Trophoblast cell (in vitro differentiated cells and primary cell): ENCODE data around the gene NEB.
"Not testable (repeated sequence)": the region's sequence is repeated elsewhere in the genome, so short reads cannot be mapped to it uniquely, and the experiment has no call there.

Experiments
- DNase-seq, 2 donors: peaks; one replicate each; pipeline ENCODE4 v3.0.0-alpha.2; 2016
- H2AFZ ChIP-seq: 2 replicates; pipeline ENCODE4 v1.6.1; 2013; ENCODE audit warnings: low read length, moderate library complexity, mild to moderate bottlenecking; ENCODE audit not compliant: insufficient read depth, poor library complexity
- H2AK5ac ChIP-seq: 2 replicates; pipeline ENCODE4 v1.6.1; 2013; ENCODE audit warnings: mild to moderate bottlenecking, low read length
- H2BK120ac ChIP-seq: 2 replicates; pipeline ENCODE4 v1.6.1; 2013; ENCODE audit warnings: low read length, mild to moderate bottlenecking, moderate library complexity; ENCODE audit not compliant: insufficient read depth, poor library complexity
- H2BK12ac ChIP-seq: 2 replicates; pipeline ENCODE4 v1.6.1; 2013; ENCODE audit warnings: mild to moderate bottlenecking, low read length, moderate library complexity
- H2BK5ac ChIP-seq: 2 replicates; pipeline ENCODE4 v1.6.1; 2013; ENCODE audit warnings: low read length, low read depth, moderate library complexity, mild to moderate bottlenecking; ENCODE audit not compliant: poor library complexity
- H3K14ac ChIP-seq: 2 replicates; pipeline ENCODE4 v1.6.1; 2013; ENCODE audit warnings: mild to moderate bottlenecking, low read length
- H3K18ac ChIP-seq: 2 replicates; pipeline ENCODE4 v1.6.1; 2013; ENCODE audit warnings: mild to moderate bottlenecking, low read length
- H3K23ac ChIP-seq: 2 replicates; pipeline ENCODE4 v1.6.1; 2013; ENCODE audit warnings: low read length
- H3K27ac ChIP-seq: 2 replicates; pipeline ENCODE4 v1.5.1; 2013; ENCODE audit warnings: low read depth, mild to moderate bottlenecking, inconsistent platforms, low read length, moderate library complexity
- H3K27me3 ChIP-seq: 2 replicates; pipeline ENCODE4 v1.6.1; 2013; ENCODE audit warnings: inconsistent platforms, mild to moderate bottlenecking, low read length, moderate library complexity; ENCODE audit not compliant: insufficient read depth
- H3K36me3 ChIP-seq, 2 experiments: 1 replicate in 1 of 2; 2 replicates in 1 of 2; pipeline ENCODE4 v1.6.1; 2013; ENCODE audit warnings: low read length in 2 of 2, mild to moderate bottlenecking in 2 of 2, moderate library complexity in 1 of 2; ENCODE audit not compliant: insufficient read depth in 2 of 2, control insufficient read depth in 1 of 2
- H3K4ac ChIP-seq: 2 replicates; pipeline ENCODE4 v1.6.1; 2013; ENCODE audit warnings: low read depth, mild to moderate bottlenecking, low read length, moderate library complexity
- H3K4me1 ChIP-seq, 2 experiments: 1 replicate in 1 of 2; 2 replicates in 1 of 2; pipeline ENCODE4 v1.6.1; 2013; ENCODE audit warnings: low read length in 2 of 2, mild to moderate bottlenecking in 2 of 2, moderate library complexity in 1 of 2; ENCODE audit not compliant: insufficient read depth in 2 of 2, control insufficient read depth in 1 of 2
- H3K4me2 ChIP-seq: 2 replicates; pipeline ENCODE4 v1.6.1; 2013; ENCODE audit warnings: inconsistent platforms, mild to moderate bottlenecking, low read length, moderate library complexity
- H3K4me3 ChIP-seq: 2 replicates; pipeline ENCODE4 v1.5.1; 2013; ENCODE audit warnings: mild to moderate bottlenecking, low read depth, low read length, inconsistent platforms
- H3K79me1 ChIP-seq: one replicate; pipeline ENCODE4 v1.6.1; 2013; ENCODE audit warnings: low read length
- H3K79me2 ChIP-seq: 2 replicates; pipeline ENCODE4 v1.6.1; 2013; ENCODE audit warnings: low read length, mild to moderate bottlenecking; ENCODE audit not compliant: control insufficient read depth, insufficient read depth, poor library complexity
- H3K9ac ChIP-seq: 2 replicates; pipeline ENCODE4 v1.6.1; 2013; ENCODE audit warnings: mild to moderate bottlenecking, low read length
- H3K9me3 ChIP-seq: 2 replicates; pipeline ENCODE4 v1.6.1; 2013; ENCODE audit warnings: low read depth, mild to moderate bottlenecking, control low read depth, inconsistent platforms, low read length; ENCODE audit not compliant: insufficient read depth
- H4K12ac ChIP-seq: 2 replicates; pipeline ENCODE4 v1.6.1; 2013; ENCODE audit warnings: low read depth, mild to moderate bottlenecking, low read length, moderate library complexity
- H4K8ac ChIP-seq: 2 replicates; pipeline ENCODE4 v1.6.1; 2013; ENCODE audit warnings: low read depth, mild to moderate bottlenecking, low read length, moderate library complexity
- H4K91ac ChIP-seq: one replicate; pipeline ENCODE4 v1.6.1; 2013; ENCODE audit warnings: low read depth, mild to moderate bottlenecking, low read length, moderate library complexity
- WGBS: extraction: QIAGEN DNeasy Blood & Tissue Kit; methylation state at CpG from one replicate; pipeline ENCODE4 v1.1.7; 2013; ENCODE audit warnings: missing lambda C conversion rate; ENCODE audit not compliant: insufficient read length, insufficient coverage; ENCODE audit errors: extremely low coverage; 5-methylcytosine and 5-hydroxymethylcytosine counted together

Gene NEB

GRCh38 chr2:151650456-151650855, 83.8 kb downstream of the NEB start:
- no peaks in the 10 kb centered on the region for H3K27me3 ChIP-seq
- H3K9ac ChIP-seq: no peak overlapping the region
- no peak overlapping the region for H3K23ac ChIP-seq
- H2AFZ ChIP-seq: no peak overlapping the region
- no peak overlapping the region for H2BK5ac ChIP-seq
- H2AK5ac ChIP-seq: no peak overlapping the region
- H3K9me3 ChIP-seq: no peaks in the 10 kb centered on the region
- H3K4ac ChIP-seq: no peak overlapping the region
- DNase-seq: no peak
- H3K18ac ChIP-seq: no peak overlapping the region
- no peaks in the 10 kb centered on the region for H3K36me3 ChIP-seq
- no peak overlapping the region for H4K91ac ChIP-seq
- no peak overlapping the region for H2BK12ac ChIP-seq
- no peak overlapping the region for H3K14ac ChIP-seq
- no peak overlapping the region for H3K4me3 ChIP-seq
- H2BK120ac ChIP-seq: no peak overlapping the region
- H3K4me1 ChIP-seq: no peaks in the 10 kb centered on the region
- no peak overlapping the region for H4K12ac ChIP-seq
- H3K27ac ChIP-seq: no peak overlapping the region
- no CpG with 5 or more reads among the region's 3 CpGs for WGBS
- no peak overlapping the region for H4K8ac ChIP-seq
- H3K4me2 ChIP-seq: no peak overlapping the region
- no peaks in the 10 kb centered on the region for H3K79me2 ChIP-seq
- H3K79me1 ChIP-seq: no peaks in the 10 kb centered on the region

DNA sequence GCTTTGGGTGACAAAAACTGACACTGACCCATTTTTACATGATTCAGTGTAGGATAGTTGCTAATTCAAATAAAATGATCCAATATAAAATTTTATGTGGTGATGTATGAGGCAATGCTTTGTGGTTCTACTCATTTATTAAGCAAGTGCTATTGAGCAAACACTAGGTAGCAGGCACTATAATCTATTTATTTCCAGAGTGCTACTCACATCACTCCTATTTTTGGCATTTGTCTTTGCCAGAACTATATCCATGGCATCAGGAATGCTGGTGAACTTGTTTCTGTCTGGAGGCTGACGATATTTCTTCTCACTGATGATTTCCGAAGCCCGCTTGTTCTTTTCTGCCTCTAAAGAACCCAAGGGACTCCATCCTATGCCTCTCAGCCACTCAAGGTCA, 84.3 kb downstream of the NEB start:
- no peak overlapping the region for H2BK12ac ChIP-seq
- H2BK120ac ChIP-seq: no peak overlapping the region
- H2BK5ac ChIP-seq: no peak overlapping the region
- H3K36me3 ChIP-seq: no peaks in the 10 kb centered on the region
- H2AK5ac ChIP-seq: no peak overlapping the region
- H4K8ac ChIP-seq: no peak overlapping the region
- no peaks in the 10 kb centered on the region for H3K79me1 ChIP-seq
- WGBS: no CpG with 5 or more reads among the region's 3 CpGs
- H3K9ac ChIP-seq: no peak overlapping the region
- H3K27me3 ChIP-seq: no peaks in the 10 kb centered on the region
- H4K91ac ChIP-seq: no peak overlapping the region
- H3K18ac ChIP-seq: no peak overlapping the region
- H3K27ac ChIP-seq: no peak overlapping the region
- no peaks in the 10 kb centered on the region for H3K9me3 ChIP-seq
- H2AFZ ChIP-seq: no peak overlapping the region
- H3K4me3 ChIP-seq: no peak overlapping the region
- no peak overlapping the region for H4K12ac ChIP-seq
- DNase-seq: no peak
- H3K4me1 ChIP-seq: no peaks in the 10 kb centered on the region
- no peak overlapping the region for H3K4ac ChIP-seq
- H3K79me2 ChIP-seq: no peaks in the 10 kb centered on the region
- no peak overlapping the region for H3K4me2 ChIP-seq
- H3K23ac ChIP-seq: no peak overlapping the region
- H3K14ac ChIP-seq: no peak overlapping the region

- no peak overlapping the region for H3K14ac ChIP-seq
- no peak overlapping the region for H2AK5ac ChIP-seq
- no peak for DNase-seq
- no peak overlapping the region for H3K4ac ChIP-seq
- H3K23ac ChIP-seq: no peak overlapping the region
- H2AFZ ChIP-seq: no peak overlapping the region
- no peak overlapping the region for H3K4me2 ChIP-seq
- H4K91ac ChIP-seq: no peak overlapping the region
- no peak overlapping the region for H3K18ac ChIP-seq
- no peak overlapping the region for H2BK12ac ChIP-seq
- no peak overlapping the region for H2BK120ac ChIP-seq
- H3K79me2 ChIP-seq: no peaks in the 10 kb centered on the region
- no peaks in the 10 kb centered on the region for H3K36me3 ChIP-seq
- H3K9ac ChIP-seq: no peak overlapping the region
- no peaks in the 10 kb centered on the region for H3K4me1 ChIP-seq
- H3K27me3 ChIP-seq: no peaks in the 10 kb centered on the region
- H4K12ac ChIP-seq: no peak overlapping the region
- H3K27ac ChIP-seq: no peak overlapping the region
- no peaks in the 10 kb centered on the region for H3K9me3 ChIP-seq
- no peak overlapping the region for H4K8ac ChIP-seq
- H3K79me1 ChIP-seq: no peaks in the 10 kb centered on the region
- H3K4me3 ChIP-seq: no peak overlapping the region
- H2BK5ac ChIP-seq: no peak overlapping the region
- no CpG with 5 or more reads among the region's 1 CpG for WGBS
These were observed 84.9 kb downstream of the NEB start for GRCh38 chr2:151649400-151649799.

- not testable (repeated sequence) for H3K27me3 ChIP-seq, H4K12ac ChIP-seq, H2BK5ac ChIP-seq, H3K36me3 ChIP-seq, DNase-seq, H2BK12ac ChIP-seq, H3K79me2 ChIP-seq, H2AK5ac ChIP-seq, H3K79me1 ChIP-seq, H3K23ac ChIP-seq, H3K4me1 ChIP-seq, H4K8ac ChIP-seq, H3K4me3 ChIP-seq, H3K4ac ChIP-seq, H3K27ac ChIP-seq, H3K14ac ChIP-seq, H2AFZ ChIP-seq, H3K4me2 ChIP-seq, H4K91ac ChIP-seq, H3K9me3 ChIP-seq, H3K9ac ChIP-seq, H3K18ac ChIP-seq, H2BK120ac ChIP-seq
- WGBS: no CpG with 5 or more reads among the region's 4 CpGs
These were observed 87.8 kb downstream of the NEB start for GRCh38 chr2:151646512-151646911.
